GM10266 (cell line): Measurements from ENCODE around the gene PFKM.
"Not testable (repeated sequence)": the region's sequence is repeated elsewhere in the genome, so short reads cannot be mapped to it uniquely, and the experiment has no call there.

Experiments
- DNase-seq: peaks from one replicate; pipeline ENCODE4 v3.0.0; 2012; ENCODE audit errors: extremely low spot score
- TF ChIP-seq, protein P1 (sequence below): IDR thresholded peaks from 2 replicates; pipeline ENCODE4 v1.5.1; 2012; ENCODE audit warnings: mild to moderate bottlenecking, low read depth; ENCODE audit not compliant: control insufficient read depth, insufficient read depth; ENCODE audit errors: missing control alignments

PFKM gene

GRCh38 chr12:48110691-48111311 lies 8.4 kb upstream of the PFKM start:
- TF ChIP-seq, protein P1, sequence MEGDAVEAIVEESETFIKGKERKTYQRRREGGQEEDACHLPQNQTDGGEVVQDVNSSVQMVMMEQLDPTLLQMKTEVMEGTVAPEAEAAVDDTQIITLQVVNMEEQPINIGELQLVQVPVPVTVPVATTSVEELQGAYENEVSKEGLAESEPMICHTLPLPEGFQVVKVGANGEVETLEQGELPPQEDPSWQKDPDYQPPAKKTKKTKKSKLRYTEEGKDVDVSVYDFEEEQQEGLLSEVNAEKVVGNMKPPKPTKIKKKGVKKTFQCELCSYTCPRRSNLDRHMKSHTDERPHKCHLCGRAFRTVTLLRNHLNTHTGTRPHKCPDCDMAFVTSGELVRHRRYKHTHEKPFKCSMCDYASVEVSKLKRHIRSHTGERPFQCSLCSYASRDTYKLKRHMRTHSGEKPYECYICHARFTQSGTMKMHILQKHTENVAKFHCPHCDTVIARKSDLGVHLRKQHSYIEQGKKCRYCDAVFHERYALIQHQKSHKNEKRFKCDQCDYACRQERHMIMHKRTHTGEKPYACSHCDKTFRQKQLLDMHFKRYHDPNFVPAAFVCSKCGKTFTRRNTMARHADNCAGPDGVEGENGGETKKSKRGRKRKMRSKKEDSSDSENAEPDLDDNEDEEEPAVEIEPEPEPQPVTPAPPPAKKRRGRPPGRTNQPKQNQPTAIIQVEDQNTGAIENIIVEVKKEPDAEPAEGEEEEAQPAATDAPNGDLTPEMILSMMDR, result no peak
- DNase-seq, result no peak

DNA sequence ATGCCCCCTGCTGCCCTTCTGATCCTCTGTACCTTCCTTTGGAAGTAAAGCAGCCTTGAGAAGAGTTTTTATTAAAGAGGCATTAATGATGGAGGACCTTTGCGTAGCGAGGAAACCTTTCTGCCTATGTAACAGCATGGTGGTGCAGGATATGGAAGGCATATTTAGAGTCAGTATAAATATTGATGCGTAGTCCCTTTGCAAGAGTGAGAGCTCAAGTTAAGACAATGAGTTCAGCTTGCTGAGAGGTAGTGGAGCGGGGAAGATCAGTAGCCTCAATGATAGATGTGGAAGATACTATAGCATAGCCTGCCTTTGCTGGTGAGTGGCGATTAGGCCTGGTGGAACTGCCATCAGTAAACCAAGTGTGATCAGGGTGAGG lies 7.9 kb upstream of the PFKM start:
- not testable (repeated sequence) for DNase-seq

- no peak for DNase-seq
- TF ChIP-seq, protein P1, result no peak
Observed at GRCh38 chr12:48115957-48116356, 3.2 kb upstream of the PFKM start.

DNA sequence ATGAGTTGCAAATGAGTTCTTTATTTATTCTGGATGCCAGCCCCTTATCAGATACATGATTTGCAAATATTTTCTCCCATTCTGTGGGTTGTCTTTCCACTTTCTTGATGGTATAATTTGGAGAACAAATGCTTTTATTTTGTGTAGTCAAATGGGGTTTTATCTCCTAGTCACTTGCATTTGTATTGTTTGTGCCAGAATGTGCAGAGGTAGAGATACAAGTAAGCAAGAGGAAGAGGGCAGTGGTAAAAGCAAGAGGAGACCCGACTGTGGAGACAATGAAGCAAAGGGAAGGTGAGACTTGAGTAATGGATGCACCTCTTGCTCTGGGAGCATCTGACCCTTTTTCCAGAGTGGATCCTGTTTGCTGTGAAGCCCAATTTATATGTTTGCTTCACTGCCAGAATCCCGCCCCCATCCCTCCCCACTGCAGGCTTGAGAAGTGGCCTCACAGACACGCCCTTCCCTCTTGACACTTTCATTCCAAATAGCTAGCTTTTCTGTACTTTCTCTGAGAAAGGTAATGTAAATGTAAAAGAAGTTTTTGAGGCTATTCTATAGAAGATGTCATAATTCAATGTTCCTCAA lies 786 bp upstream of the PFKM start:
- DNase-seq, result no peak
- TF ChIP-seq, protein P1, result no peak

GRCh38 chr12:48119834-48120195 lies 651 bp downstream of the PFKM start:
- TF ChIP-seq, protein P1, result no peak
- DNase-seq, result no peak

DNA sequence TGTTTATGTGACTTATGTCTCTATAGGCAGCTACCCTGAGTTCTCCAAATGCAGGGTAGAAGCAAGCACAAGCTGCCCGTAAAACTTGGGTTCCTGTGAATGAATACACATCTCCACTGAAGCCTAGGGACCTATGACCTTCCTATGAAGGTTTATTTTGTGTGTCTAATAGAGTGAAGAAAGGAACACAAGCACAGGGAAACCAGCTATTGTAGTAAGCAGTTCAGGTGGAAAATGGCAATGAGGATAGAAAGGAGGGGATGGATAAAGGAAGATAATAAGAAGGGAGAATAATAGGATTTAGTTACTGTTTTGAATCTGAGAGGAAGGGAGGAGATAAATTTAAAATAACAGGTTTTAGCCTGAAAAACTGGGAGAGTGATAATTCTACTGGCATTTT lies 2.4 kb downstream of the PFKM start:
- no peak for DNase-seq
- TF ChIP-seq, protein P1, result no peak

DNA sequence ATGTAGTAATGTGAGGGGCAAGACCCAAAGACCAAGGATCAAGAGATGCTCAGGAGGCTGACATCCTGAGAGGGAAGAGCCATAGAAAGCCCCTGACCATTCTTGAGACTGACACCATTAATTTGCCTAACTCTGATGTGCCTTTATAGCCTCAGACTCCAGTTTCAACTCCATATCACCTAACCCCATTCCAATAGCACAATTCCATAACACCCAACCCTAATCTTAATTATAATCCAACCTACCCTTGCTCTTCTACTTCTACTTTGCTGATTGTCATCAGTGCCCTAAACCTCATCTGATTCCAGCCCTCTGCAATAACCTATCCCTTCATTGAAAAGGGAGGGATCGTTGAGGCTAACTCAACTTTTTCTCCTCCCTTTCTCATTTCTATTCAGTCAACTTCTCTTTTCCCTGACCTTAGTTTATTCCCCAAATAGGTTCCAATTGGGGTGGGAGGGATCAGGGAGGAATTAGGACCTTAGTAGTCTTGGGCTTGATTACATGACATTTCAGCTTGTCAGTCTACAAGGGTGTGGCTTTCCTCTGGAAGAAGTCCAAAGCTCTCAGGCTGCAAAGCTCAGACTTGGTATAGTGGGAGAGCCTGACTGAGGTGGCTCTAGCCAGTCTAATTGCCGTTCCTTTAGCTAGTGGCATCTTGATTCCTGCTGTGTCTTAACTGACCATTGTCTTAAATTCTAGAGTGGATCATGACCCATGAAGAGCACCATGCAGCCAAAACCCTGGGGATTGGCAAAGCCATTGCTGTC lies 3.1 kb downstream of the PFKM start:
- no peak for DNase-seq
- TF ChIP-seq, protein P1, result no peak
